ENCODE results near the gene ALKBH2.

The ALKBH2 gene

DNA sequence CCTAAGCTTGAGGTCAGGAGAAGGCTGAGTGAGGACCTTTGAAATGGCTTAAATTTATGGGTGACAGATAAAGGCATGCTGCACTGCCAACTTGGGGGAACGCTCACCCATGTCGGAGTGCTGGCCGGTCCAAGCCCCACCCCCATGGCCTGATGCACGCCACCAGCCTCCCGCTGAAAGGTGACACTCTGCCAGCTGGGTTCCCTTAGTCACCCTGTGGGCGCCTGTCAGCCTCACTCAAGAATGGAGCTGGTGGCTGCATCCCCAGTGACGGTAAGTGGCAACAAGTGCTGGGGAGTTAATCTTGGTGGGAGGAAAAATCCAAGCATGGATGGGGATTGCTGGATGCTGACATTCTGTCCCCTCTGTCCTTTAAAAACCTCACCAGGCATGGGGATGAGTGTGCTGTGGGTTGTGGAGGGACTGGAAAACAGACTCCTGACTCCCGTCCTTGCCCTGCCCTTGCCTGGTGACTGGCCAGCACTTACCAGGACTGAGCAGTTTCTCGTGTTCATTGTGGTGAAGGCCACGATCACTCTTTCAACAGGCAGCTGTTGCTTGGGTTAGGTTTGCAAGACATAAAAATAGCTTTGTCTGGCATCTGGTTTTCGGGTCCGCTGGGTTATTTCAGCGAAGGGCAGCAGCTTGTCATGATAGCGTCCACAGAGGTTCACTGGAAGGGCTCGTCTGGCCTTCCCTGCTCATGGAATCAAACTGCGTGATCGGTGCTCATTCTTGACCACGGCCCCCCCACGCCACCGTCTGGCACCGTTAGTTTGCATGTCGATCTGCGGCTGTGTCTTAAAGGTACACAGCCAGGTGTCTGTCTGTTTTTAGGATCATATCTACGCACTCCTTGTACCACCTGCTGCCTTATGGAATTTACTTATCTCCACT lies 38.1 kb upstream of the ALKBH2 start:
- peak; percentile 53 for ATAC-seq
- no peak for TF ChIP-seq RARB (CRISPR knock-in tag; IDR thresholded peaks at IDR 0.05)
- TF ChIP-seq TCF4 (CRISPR knock-in tag; IDR thresholded peaks at IDR 0.05; ENCODE audit: borderline replicate concordance), result no peak
- TF ChIP-seq, protein P1, sequence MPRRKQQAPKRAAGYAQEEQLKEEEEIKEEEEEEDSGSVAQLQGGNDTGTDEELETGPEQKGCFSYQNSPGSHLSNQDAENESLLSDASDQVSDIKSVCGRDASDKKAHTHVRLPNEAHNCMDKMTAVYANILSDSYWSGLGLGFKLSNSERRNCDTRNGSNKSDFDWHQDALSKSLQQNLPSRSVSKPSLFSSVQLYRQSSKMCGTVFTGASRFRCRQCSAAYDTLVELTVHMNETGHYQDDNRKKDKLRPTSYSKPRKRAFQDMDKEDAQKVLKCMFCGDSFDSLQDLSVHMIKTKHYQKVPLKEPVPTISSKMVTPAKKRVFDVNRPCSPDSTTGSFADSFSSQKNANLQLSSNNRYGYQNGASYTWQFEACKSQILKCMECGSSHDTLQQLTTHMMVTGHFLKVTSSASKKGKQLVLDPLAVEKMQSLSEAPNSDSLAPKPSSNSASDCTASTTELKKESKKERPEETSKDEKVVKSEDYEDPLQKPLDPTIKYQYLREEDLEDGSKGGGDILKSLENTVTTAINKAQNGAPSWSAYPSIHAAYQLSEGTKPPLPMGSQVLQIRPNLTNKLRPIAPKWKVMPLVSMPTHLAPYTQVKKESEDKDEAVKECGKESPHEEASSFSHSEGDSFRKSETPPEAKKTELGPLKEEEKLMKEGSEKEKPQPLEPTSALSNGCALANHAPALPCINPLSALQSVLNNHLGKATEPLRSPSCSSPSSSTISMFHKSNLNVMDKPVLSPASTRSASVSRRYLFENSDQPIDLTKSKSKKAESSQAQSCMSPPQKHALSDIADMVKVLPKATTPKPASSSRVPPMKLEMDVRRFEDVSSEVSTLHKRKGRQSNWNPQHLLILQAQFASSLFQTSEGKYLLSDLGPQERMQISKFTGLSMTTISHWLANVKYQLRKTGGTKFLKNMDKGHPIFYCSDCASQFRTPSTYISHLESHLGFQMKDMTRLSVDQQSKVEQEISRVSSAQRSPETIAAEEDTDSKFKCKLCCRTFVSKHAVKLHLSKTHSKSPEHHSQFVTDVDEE (CRISPR knock-in tag; IDR thresholded peaks at IDR 0.05), result no peak
- TF ChIP-seq, protein P2, sequence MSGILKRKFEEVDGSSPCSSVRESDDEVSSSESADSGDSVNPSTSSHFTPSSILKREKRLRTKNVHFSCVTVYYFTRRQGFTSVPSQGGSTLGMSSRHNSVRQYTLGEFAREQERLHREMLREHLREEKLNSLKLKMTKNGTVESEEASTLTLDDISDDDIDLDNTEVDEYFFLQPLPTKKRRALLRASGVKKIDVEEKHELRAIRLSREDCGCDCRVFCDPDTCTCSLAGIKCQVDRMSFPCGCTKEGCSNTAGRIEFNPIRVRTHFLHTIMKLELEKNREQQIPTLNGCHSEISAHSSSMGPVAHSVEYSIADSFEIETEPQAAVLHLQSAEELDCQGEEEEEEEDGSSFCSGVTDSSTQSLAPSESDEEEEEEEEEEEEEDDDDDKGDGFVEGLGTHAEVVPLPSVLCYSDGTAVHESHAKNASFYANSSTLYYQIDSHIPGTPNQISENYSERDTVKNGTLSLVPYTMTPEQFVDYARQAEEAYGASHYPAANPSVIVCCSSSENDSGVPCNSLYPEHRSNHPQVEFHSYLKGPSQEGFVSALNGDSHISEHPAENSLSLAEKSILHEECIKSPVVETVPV (CRISPR knock-in tag; IDR thresholded peaks at IDR 0.05), result no peak
- TF ChIP-seq CSDC2 (CRISPR knock-in tag; IDR thresholded peaks at IDR 0.05), result no peak
- TF ChIP-seq OSR1 (CRISPR knock-in tag; IDR thresholded peaks at IDR 0.05), result no peak
- no peak for TF ChIP-seq ZNF70 (CRISPR knock-in tag; IDR thresholded peaks at IDR 0.05)
- no peak for TF ChIP-seq ESRRG (CRISPR knock-in tag; IDR thresholded peaks at IDR 0.05)
- no peak for TF ChIP-seq ZNF565 (CRISPR knock-in tag; conservative IDR thresholded peaks at IDR 0.05; ENCODE audit: low read depth)
- no peak for TF ChIP-seq SNAI2 (CRISPR knock-in tag; IDR thresholded peaks at IDR 0.05)
- TF ChIP-seq, protein P3, sequence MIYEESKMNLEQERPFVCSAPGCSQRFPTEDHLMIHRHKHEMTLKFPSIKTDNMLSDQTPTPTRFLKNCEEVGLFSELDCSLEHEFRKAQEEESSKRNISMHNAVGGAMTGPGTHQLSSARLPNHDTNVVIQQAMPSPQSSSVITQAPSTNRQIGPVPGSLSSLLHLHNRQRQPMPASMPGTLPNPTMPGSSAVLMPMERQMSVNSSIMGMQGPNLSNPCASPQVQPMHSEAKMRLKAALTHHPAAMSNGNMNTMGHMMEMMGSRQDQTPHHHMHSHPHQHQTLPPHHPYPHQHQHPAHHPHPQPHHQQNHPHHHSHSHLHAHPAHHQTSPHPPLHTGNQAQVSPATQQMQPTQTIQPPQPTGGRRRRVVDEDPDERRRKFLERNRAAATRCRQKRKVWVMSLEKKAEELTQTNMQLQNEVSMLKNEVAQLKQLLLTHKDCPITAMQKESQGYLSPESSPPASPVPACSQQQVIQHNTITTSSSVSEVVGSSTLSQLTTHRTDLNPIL (CRISPR knock-in tag; IDR thresholded peaks at IDR 0.05; ENCODE audit: low read depth), result no peak
- no peak for TF ChIP-seq ZC3H10 (CRISPR knock-in tag; IDR thresholded peaks at IDR 0.05)
- no peak for TF ChIP-seq TOX (CRISPR knock-in tag; IDR thresholded peaks at IDR 0.05; ENCODE audit: borderline replicate concordance)
- no peak for TF ChIP-seq ARNTL (CRISPR knock-in tag; IDR thresholded peaks at IDR 0.05; ENCODE audit: borderline replicate concordance, low read depth)
- no peak for TF ChIP-seq ZFP30 (CRISPR knock-in tag; IDR thresholded peaks at IDR 0.05)
- no peak for TF ChIP-seq PPARA (CRISPR knock-in tag; IDR thresholded peaks at IDR 0.05; ENCODE audit: borderline replicate concordance)

GRCh38 chr12:109130297-109131153 lies 37.3 kb upstream of the ALKBH2 start:
- ATAC-seq, result peak; percentile 28; the same call in 2 of the 3 replicates
- TF ChIP-seq, protein P1 (CRISPR knock-in tag; IDR thresholded peaks at IDR 0.05), result no peak
- TF ChIP-seq TOX (CRISPR knock-in tag; IDR thresholded peaks at IDR 0.05; ENCODE audit: borderline replicate concordance), result no peak
- TF ChIP-seq ISL1 (CRISPR knock-in tag; IDR thresholded peaks at IDR 0.05), result no peak
- TF ChIP-seq ZFP3 (CRISPR knock-in tag; IDR thresholded peaks at IDR 0.05), result no peak
- no peak for TF ChIP-seq ZNF565 (CRISPR knock-in tag; conservative IDR thresholded peaks at IDR 0.05; ENCODE audit: low read depth)
- TF ChIP-seq, protein P3 (CRISPR knock-in tag; IDR thresholded peaks at IDR 0.05; ENCODE audit: low read depth), result no peak
- no peak for TF ChIP-seq OSR1 (CRISPR knock-in tag; IDR thresholded peaks at IDR 0.05)
- no peak for TF ChIP-seq ZC3H10 (CRISPR knock-in tag; IDR thresholded peaks at IDR 0.05)
